ENCODE measurements around the gene RTN4IP1. TPM values are rescaled to one million over a fixed set of nuclear protein-coding genes. Genes with fewer than 3 reads are reported as not detected.

The RTN4IP1 gene, protein sequence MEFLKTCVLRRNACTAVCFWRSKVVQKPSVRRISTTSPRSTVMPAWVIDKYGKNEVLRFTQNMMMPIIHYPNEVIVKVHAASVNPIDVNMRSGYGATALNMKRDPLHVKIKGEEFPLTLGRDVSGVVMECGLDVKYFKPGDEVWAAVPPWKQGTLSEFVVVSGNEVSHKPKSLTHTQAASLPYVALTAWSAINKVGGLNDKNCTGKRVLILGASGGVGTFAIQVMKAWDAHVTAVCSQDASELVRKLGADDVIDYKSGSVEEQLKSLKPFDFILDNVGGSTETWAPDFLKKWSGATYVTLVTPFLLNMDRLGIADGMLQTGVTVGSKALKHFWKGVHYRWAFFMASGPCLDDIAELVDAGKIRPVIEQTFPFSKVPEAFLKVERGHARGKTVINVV
- 2.9 TPM for total RNA-seq

GRCh38 chr6:106629103-106629858, at the start of gene RTN4IP1, which contains the start of gene QRSL1:
Gene RTN4IP1 (minus strand): TSS chr6:106629498. CDS start chr6:106629021, 477 bp downstream.
Gene QRSL1 (plus strand): TSS chr6:106629578. CDS start chr6:106629682, 104 bp downstream.
- peaks cover 22% of the 10 kb centered on the region for H3K4me1 ChIP-seq (ENCODE audit: insufficient read depth, low read length)
- peak within 1 kb of the TSS; percentile 74 for H3K4me3 ChIP-seq (ENCODE audit: low read length)
- no peaks in the 10 kb centered on the region for H3K9me3 ChIP-seq (ENCODE audit: low read depth, low read length)
- H3K27me3 ChIP-seq (ENCODE audit: insufficient read depth, low read length): no peaks in the 10 kb centered on the region

GRCh38 chr6:106677282-106677681, 48.0 kb upstream of the RTN4IP1 start:
- H3K4me1 ChIP-seq (ENCODE audit: insufficient read depth, low read length): peaks cover 3% of the 10 kb centered on the region
- no peak overlapping the region for H3K4me3 ChIP-seq (ENCODE audit: low read length)
- H3K9me3 ChIP-seq (ENCODE audit: low read depth, low read length): no peaks in the 10 kb centered on the region

DNA sequence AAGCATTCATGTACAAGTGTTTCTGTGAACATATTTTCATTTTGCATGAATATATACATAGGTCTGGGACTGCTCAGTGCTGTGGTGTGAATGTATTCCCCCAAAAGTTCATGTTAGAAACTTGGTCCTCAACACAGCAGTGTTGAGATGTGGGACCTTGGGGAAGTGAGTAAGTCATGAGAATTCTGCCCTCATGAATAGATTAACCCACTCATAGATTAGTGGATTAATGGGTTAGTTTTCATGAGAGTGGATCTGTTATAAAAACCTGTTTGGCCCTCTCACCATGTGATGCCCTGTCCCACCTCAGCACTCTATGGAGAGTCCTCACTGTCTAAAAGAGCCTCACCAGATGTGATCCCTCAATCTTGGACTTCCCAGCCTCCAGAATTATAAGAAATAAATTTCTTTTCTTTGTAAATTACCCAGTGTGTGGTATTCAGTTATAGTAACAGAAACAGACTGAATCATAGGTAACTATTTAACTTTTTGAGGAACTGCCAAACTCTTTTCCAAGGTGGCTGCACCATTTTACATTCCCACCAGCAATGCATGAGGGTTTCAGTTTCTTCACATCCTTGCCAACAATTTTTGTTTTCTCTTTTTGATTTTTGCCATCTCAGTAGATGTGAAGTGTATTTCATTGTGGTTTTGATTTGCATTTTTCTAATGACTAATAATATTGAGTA, 45.4 kb upstream of the RTN4IP1 start:
- H3K4me1 ChIP-seq (ENCODE audit: insufficient read depth, low read length): peaks cover 3% of the 10 kb centered on the region
- no peaks in the 10 kb centered on the region for H3K27me3 ChIP-seq (ENCODE audit: insufficient read depth, low read length)
- no peak overlapping the region for H3K4me3 ChIP-seq (ENCODE audit: low read length)
- H3K9me3 ChIP-seq (ENCODE audit: low read depth, low read length): no peaks in the 10 kb centered on the region

More at GRCh38 chr6:106677282-106677681, 48.0 kb upstream of the RTN4IP1 start:
- H3K27me3 ChIP-seq (ENCODE audit: insufficient read depth, low read length): no peaks in the 10 kb centered on the region

GRCh38 chr6:106671651-106672050, 42.4 kb upstream of the RTN4IP1 start:
- Histone ChIP-seq H3K4me3 (ENCODE audit: low read length) (no peak overlapping the region), H3K4me1 (ENCODE audit: insufficient read depth, low read length) (peaks cover 6% of the 10 kb centered on the region), H3K9me3 (ENCODE audit: low read depth, low read length) (no peaks in the 10 kb centered on the region), H3K27me3 (ENCODE audit: insufficient read depth, low read length) (no peaks in the 10 kb centered on the region)

GRCh38 chr6:106670236-106670635, 40.9 kb upstream of the RTN4IP1 start:
- no peaks in the 10 kb centered on the region for H3K9me3 ChIP-seq (ENCODE audit: low read depth, low read length)
- H3K27me3 ChIP-seq (ENCODE audit: insufficient read depth, low read length): no peaks in the 10 kb centered on the region
- H3K4me1 ChIP-seq (ENCODE audit: insufficient read depth, low read length): peaks cover 15% of the 10 kb centered on the region
- no peak overlapping the region for H3K4me3 ChIP-seq (ENCODE audit: low read length)

DNA sequence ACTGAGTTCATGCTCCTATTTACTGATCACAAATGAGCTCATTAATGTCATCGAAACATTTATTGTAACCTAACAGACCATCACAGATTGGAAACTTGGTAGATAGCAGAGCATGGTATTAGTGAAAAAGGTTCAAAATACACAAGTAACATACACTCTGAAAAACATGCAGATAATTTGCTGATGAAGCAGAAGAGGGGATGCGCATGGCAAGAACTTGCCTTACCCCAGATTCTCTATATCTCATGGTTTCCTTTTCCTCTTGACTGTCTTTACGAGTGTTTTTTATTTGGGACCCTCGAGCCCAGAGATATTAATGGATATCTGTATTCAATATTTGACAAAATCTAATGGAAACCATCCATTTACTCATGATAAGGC, 37.7 kb upstream of the RTN4IP1 start:
- Histone ChIP-seq H3K4me3 (ENCODE audit: low read length) (no peak overlapping the region), H3K9me3 (ENCODE audit: low read depth, low read length) (no peaks in the 10 kb centered on the region), H3K27me3 (ENCODE audit: insufficient read depth, low read length) (no peaks in the 10 kb centered on the region), H3K4me1 (ENCODE audit: insufficient read depth, low read length) (peaks cover 18% of the 10 kb centered on the region)

DNA sequence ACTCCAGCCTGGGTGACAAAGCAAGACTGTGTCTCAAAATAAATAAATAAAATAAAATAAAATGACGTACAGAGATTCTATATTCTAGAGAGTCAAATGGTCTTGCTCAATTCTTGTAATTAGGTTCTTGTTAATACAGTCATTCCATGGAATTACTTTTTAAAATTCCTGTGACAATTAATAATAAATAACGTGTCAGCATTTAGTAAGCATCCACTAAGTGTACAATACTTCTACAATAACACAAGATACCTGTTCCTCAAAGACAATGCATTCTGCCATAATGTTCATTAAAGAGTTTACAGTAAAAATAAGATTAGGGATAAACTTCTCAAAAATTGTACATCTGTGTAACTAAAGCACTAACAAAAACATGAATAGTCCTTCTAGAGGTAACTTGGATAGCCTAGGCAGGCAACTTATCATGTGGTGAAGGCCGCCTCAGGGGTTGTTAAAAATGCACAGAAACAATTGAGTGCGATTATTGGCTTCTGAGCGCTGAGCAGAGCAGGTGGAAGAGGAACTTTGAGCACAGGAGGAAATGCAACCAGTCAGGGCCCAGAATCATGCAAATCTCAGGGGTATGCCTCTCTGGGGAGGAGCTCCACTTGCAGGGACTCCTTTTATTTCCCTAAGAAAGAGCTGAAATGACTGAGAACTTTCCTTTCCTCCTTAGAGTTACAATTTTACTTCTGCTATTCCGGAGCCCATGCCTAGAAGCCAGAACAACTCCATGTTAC, 37.2 kb upstream of the RTN4IP1 start:
- no peak overlapping the region for H3K4me3 ChIP-seq (ENCODE audit: low read length)
- H3K9me3 ChIP-seq (ENCODE audit: low read depth, low read length): no peaks in the 10 kb centered on the region
- H3K4me1 ChIP-seq (ENCODE audit: insufficient read depth, low read length): peaks cover 18% of the 10 kb centered on the region
- no peaks in the 10 kb centered on the region for H3K27me3 ChIP-seq (ENCODE audit: insufficient read depth, low read length)

GRCh38 chr6:106662458-106662857, 33.2 kb upstream of the RTN4IP1 start:
- Histone ChIP-seq H3K4me3 (ENCODE audit: low read length) (no peak overlapping the region), H3K27me3 (ENCODE audit: insufficient read depth, low read length) (no peaks in the 10 kb centered on the region), H3K4me1 (ENCODE audit: insufficient read depth, low read length) (peaks cover 18% of the 10 kb centered on the region), H3K9me3 (ENCODE audit: low read depth, low read length) (peaks cover 8% of the 10 kb centered on the region)

- Histone ChIP-seq H3K4me1 (ENCODE audit: insufficient read depth, low read length) (peaks cover 4% of the 10 kb centered on the region), H3K27me3 (ENCODE audit: insufficient read depth, low read length) (no peaks in the 10 kb centered on the region), H3K9me3 (ENCODE audit: low read depth, low read length) (peaks cover 8% of the 10 kb centered on the region), H3K4me3 (ENCODE audit: low read length) (no peak overlapping the region)
Observed at GRCh38 chr6:106659859-106660258, 30.6 kb upstream of the RTN4IP1 start.

- Histone ChIP-seq H3K4me1 (ENCODE audit: insufficient read depth, low read length) (peaks cover 2% of the 10 kb centered on the region), H3K4me3 (ENCODE audit: low read length) (no peak overlapping the region), H3K27me3 (ENCODE audit: insufficient read depth, low read length) (no peaks in the 10 kb centered on the region), H3K9me3 (ENCODE audit: low read depth, low read length) (peaks cover 8% of the 10 kb centered on the region)
Observed at GRCh38 chr6:106658469-106658868, 29.2 kb upstream of the RTN4IP1 start.

DNA sequence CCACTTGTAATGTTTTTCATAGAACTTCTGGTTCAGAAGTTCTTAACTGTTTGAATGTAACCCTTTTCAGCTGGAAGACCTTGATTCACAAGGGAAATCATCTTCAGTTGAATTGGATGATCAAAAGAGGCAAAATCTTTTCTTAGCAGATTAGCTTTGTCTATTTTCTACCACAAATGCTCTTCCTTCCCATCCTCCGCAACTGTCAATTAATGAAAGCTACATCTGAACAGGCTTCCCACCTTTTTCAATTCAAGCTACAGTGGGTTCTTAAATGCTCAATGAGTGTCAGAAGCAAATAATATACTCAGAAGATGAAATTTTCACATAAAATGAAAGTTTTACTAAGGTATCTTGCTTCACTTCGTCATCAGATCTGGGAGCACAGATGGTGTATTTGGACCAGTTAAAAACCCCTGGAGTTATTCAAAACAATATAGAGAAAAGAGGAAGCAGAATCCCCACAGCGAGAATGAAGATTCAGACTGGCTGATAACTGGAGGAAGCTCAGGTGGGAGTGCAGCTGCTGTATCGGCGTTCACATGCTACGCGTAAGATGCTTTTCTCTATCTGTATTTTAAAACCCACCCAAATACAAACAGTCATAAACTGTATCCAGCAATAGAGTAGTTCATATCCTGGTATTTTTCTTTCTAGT, 19.5 kb upstream of the RTN4IP1 start:
- H3K27me3 ChIP-seq (ENCODE audit: insufficient read depth, low read length): no peaks in the 10 kb centered on the region
- H3K4me3 ChIP-seq (ENCODE audit: low read length): peak overlapping the region; percentile 0
- H3K9me3 ChIP-seq (ENCODE audit: low read depth, low read length): no peaks in the 10 kb centered on the region
- no peaks in the 10 kb centered on the region for H3K4me1 ChIP-seq (ENCODE audit: insufficient read depth, low read length)

GRCh38 chr6:106643061-106643460, 13.8 kb upstream of the RTN4IP1 start:
- no peaks in the 10 kb centered on the region for H3K27me3 ChIP-seq (ENCODE audit: insufficient read depth, low read length)
- H3K4me1 ChIP-seq (ENCODE audit: insufficient read depth, low read length): peaks cover 17% of the 10 kb centered on the region
- no peaks in the 10 kb centered on the region for H3K9me3 ChIP-seq (ENCODE audit: low read depth, low read length)
- H3K4me3 ChIP-seq (ENCODE audit: low read length): no peak overlapping the region

DNA sequence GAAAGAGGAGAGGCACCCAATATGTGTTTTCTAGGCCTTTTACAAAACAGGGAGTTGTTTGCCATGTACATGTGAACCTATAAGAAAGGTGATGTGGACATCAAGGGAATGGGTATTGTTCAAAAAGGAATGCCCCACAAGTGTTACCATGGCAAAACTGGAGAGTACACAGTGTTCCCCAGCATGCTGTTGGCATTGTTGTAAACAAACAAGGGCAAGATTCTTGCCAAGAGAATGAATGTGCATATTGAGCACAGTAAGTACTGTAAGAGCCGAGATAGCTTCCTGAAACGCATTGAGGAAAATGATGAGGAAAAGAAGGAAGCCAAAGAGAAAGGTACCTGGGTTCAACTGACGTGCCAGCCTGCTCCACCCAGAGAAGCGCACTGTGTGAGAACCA, 13.2 kb upstream of the RTN4IP1 start:
- Histone ChIP-seq H3K27me3 (ENCODE audit: insufficient read depth, low read length) (no peaks in the 10 kb centered on the region), H3K9me3 (ENCODE audit: low read depth, low read length) (no peaks in the 10 kb centered on the region), H3K4me3 (ENCODE audit: low read length) (no peak overlapping the region), H3K4me1 (ENCODE audit: insufficient read depth, low read length) (peaks cover 22% of the 10 kb centered on the region)

DNA sequence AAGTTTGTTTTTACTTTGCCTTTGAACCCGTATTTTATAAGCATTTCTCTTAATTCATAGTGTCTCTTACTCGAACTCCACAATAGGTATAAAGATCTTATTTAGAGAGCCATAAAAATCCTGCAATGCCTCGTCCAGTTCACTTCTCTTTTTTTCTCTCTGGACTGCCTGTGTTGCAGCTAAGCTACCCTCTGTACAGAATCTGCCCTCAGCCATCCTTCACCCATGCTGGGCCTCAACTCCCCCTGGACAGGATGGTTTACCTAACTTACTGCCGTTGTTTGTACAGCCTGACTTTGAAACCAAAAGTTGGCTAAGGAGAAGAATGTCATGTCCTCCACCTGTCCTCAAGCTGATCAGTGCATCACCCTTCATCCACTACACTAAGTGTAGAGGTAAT, 10.5 kb upstream of the RTN4IP1 start:
- H3K27me3 ChIP-seq (ENCODE audit: insufficient read depth, low read length): no peaks in the 10 kb centered on the region
- no peaks in the 10 kb centered on the region for H3K9me3 ChIP-seq (ENCODE audit: low read depth, low read length)

More for the DNA sequence above, 10.5 kb upstream of the RTN4IP1 start:
- Histone ChIP-seq H3K4me3 (ENCODE audit: low read length) (no peak overlapping the region), H3K4me1 (ENCODE audit: insufficient read depth, low read length) (peaks cover 36% of the 10 kb centered on the region)

Data from mononuclear cell (primary cell).